GM12874 (cell line): ENCODE data around the gene CHAT.

Experiments used
- TF ChIP-seq, protein P1 (sequence below): IDR thresholded peaks from 2 replicates; pipeline ENCODE4 v1.5.1; 2011; ENCODE audit warnings: low read depth, mild to moderate bottlenecking, control low read depth, low read length, moderate library complexity; ENCODE audit not compliant: insufficient read depth

Gene CHAT

DNA sequence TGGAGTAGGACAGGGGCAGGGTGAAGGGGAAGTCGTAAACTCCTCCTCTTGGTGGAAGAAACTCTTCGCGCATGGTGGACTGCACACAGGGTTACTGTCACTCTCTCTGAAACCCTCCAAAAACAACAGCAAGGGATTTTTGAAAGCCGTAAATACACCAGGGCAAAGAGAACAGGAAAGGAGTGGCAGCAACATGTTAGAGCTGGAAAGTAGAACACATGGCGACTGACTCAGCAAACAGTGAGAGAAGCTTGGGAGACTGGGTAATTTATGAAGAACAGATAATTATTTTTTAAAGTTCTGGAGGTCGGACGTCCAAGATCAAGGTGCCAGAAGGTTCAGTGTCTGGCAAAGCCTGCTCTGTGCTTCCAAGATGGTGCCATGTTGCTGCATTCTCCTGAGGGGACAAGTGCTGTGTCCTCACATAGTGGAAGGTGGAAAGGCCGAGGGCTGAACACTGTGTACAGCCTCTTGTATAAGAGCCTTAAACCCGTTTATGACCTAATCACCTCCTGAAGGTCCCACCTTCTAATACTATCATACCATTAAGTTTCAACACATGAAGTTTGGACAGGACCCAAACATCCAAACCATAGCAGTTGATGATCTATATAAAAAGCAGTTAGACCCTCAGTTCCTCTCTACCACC is 43.1 kb downstream of the CHAT start:
- TF ChIP-seq, protein P1, sequence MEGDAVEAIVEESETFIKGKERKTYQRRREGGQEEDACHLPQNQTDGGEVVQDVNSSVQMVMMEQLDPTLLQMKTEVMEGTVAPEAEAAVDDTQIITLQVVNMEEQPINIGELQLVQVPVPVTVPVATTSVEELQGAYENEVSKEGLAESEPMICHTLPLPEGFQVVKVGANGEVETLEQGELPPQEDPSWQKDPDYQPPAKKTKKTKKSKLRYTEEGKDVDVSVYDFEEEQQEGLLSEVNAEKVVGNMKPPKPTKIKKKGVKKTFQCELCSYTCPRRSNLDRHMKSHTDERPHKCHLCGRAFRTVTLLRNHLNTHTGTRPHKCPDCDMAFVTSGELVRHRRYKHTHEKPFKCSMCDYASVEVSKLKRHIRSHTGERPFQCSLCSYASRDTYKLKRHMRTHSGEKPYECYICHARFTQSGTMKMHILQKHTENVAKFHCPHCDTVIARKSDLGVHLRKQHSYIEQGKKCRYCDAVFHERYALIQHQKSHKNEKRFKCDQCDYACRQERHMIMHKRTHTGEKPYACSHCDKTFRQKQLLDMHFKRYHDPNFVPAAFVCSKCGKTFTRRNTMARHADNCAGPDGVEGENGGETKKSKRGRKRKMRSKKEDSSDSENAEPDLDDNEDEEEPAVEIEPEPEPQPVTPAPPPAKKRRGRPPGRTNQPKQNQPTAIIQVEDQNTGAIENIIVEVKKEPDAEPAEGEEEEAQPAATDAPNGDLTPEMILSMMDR = no peak

DNA sequence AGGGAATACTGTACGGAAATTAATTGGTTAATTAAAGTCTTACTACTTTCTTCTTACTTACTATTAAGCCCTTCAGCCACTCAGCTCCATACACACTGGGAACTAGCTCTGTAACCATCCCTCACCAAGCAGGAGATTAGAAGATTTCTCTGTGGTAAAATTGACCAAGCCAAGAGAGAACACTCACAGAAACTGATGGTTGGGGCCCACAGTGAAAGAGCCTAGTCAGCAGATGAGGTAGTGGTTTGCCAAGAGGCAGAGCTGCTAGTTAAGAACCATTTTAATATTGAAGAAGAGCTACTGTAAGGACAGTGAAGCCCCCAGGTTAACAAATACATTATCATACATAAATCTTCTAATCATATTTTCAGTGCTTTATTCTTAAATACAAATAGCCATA is 43.8 kb downstream of the CHAT start:
- TF ChIP-seq, protein P1 = no peak

DNA sequence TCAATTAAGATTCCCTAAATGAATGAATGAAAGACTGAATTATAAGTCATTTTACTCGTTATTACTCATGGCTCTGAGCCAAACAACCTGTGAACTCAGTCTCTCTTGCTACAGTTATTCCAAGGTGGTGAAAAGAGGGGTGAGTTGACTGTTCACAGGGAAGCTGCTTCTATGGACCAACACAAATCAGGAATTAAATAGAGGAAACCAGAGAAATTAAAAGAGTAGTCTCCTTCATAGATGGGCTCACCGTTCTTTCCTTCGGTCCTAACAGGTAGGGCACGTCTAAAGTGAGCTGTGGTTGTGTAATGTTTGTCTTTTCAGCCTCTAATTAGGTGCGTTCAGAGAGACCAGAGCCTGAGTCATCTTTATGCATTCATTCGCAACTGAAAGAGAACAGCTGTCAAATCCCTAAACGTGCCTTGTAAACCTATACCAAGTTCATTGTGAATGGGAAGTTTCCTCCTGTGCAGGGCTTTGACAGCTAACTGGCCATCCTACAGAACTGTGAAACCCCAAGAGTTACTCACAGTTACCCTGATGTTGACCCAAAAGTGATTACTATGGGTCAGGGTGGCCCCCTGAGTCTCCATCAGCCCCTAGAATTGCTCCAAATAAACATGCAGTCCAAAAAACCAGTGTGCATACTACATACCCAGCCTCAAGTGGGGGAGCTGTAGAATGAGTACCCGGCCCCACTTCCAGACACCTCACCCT is 47.5 kb downstream of the CHAT start:
- TF ChIP-seq, protein P1 = no peak

DNA sequence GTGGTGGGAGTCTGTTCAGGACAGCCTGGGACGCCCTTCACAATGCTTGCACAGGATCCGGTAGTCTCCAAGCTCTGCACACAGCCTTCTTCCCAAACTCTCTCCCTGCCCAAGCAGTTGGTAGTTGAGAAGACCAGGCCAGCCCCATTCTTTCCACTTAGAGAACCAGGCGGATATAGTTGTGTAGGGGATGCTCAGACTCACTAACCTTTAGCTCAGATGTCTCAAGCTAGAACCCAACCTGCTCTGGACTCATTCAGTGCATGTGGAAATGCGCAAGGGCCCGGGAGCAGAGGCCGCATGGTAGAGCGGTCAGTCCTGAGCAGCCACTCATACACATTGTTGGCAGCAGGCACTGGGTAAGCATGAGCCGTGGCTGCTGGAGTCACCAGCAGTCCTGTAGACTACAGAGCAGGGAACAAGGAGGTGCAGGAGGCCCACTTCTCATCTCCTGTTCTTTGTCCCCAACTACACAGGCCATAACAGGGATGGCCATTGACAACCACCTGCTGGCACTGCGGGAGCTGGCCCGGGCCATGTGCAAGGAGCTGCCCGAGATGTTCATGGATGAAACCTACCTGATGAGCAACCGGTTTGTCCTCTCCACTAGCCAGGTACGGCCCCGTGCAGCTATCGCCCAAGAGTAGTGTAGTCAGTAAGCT is 48.5 kb downstream of the CHAT start:
- TF ChIP-seq, protein P1 = no peak

DNA sequence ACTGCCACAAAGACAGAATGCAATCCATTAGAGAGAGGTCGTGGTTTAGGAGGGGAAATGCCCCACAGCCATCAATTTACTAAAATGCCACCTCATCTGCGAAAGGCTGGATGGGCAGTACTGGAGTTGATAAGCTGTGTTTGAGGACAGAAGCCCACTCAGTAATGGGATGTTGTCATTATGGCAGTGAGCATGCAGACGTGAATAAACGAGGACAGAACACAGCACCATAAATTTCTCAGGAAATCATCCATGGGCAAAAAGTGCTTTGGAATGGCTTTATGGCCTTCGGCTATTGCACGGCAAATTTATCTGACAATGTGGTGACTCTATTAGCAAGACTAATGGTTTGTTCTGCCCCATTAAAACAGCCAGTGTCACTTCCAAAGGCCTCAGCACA is 49.8 kb downstream of the CHAT start:
- TF ChIP-seq, protein P1 = no peak

DNA sequence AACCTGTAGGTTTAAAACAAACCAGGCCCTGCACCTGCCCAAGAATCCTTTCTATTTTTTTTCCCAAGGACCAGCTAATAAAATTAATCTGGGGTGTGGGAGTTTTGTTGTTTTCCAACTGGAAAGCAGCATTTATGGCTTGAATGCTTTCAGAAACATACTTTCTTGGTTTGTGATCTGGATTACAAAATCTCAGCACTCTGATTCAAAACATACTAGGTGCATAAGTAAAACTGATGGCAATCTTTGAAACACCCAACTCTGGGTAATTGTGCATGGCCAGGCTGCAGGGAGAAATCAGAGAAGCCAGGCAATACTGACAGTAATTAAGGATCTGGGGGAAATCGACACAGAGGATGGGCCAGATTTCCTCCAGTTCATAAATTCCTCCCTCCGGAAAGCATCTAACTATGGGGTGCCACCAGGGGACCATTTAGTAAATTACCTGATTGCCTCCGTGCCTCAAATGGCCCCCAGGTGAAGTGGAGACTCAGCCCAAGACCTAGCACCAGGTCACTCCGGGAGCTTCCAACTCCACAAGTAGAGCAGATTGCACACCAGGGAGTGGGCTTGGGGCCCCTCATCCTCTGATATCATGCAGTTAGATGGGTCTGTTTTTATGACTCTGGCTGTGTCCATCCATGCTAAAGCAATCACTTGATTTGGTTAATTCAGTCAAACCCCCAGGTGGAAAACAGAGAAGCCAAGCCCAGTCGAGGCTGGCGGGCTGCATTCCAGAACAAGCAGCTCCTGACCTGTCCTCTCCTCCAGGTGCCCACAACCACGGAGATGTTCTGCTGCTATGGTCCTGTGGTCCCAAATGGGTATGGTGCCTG is 50.4 kb downstream of the CHAT start:
- TF ChIP-seq, protein P1 = no peak
